ENCODE results near the gene DENND1C. TPM values are rescaled to one million over a fixed set of nuclear protein-coding genes. Genes with fewer than 3 reads are reported as not detected.
A peak's percentile ranks its signal among the peaks of the same experiment; 100 is the strongest.
"Not testable (repeated sequence)": the region's sequence is repeated elsewhere in the genome, so short reads cannot be mapped to it uniquely, and the experiment has no call there.

Gene DENND1C
- total RNA-seq, 1 donor from 2014 or later: 1.3 TPM

DNA sequence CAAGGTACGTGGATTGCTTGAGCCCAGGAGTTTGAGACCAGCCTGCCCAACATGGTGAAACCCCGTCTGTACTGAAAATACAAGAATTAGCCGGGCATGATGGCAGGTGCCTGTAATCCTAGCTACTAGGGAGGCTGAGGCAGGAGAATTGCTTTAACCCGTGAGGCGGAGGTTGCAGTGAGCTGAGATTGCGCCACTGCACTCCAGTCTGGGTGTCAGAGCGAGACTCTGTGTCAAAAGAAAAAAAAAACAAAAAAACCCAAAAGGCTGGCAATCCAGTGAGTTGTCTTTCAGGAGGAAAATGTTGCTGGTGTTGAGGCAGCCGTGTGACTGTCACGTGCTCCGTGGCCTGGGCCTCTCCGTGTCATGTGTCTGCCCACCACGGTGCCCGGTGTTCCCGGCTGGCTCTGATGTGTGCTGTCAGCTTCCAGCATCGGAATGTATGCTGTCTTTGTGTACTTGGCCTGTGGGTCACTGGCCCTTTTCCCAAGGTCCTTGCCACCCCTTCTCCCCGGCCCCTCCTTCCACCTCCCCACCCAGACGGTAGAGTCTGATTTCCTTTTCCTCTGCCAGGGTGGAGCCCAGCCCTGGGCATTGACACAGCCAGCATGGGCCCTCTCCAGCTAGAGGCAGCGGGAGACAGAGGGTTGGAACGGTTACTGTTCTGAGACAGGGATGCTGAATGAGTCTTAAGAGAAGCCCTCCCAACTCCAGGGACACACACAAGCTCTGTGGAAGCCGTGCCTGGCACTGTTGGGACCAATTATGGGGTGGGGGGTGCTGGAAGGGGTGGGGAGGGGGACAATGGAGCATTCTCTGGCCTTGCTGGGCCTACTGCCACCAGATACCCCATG is 27.8 kb upstream of the DENND1C start:
- no peak for ATAC-seq

DNA sequence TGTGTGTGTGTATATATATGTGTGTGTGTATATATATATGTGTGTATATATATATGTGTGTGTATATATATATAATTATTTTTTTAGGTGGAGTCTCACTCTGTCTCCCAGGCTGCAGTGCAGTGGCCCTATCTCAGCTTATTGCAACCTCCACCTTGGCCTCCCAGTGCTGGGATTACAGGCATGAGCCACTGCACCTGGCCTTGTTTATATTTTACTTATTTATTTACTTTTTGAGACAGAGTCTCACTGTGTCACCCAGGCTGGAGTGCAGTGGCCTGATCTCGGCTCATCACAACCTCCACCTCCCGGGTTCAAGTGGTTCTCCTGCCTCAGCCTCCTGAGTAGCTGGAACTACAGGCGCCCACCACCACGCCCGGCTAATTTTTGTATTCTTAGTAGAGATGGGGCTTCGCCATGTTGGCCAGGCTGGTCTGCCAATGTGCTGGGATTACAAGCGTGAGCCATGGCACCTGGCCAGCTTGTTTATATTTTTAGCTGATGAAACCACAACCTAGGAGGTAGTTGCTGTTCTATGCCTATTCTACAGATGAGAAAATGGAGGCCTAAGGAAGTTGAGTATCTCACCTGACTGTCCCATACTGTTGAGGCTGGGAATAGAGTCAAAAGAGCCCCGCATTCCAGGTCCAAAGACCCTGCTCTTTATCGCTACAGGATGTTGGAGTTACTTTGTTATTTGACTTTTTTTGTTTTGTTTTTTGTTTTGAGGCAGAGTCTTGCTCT is 26.6 kb upstream of the DENND1C start:
- ATAC-seq: not testable (repeated sequence)

- no peak for ATAC-seq
These were observed 22.0 kb upstream of the DENND1C start for GRCh38 chr19:6503407-6504201.

DNA sequence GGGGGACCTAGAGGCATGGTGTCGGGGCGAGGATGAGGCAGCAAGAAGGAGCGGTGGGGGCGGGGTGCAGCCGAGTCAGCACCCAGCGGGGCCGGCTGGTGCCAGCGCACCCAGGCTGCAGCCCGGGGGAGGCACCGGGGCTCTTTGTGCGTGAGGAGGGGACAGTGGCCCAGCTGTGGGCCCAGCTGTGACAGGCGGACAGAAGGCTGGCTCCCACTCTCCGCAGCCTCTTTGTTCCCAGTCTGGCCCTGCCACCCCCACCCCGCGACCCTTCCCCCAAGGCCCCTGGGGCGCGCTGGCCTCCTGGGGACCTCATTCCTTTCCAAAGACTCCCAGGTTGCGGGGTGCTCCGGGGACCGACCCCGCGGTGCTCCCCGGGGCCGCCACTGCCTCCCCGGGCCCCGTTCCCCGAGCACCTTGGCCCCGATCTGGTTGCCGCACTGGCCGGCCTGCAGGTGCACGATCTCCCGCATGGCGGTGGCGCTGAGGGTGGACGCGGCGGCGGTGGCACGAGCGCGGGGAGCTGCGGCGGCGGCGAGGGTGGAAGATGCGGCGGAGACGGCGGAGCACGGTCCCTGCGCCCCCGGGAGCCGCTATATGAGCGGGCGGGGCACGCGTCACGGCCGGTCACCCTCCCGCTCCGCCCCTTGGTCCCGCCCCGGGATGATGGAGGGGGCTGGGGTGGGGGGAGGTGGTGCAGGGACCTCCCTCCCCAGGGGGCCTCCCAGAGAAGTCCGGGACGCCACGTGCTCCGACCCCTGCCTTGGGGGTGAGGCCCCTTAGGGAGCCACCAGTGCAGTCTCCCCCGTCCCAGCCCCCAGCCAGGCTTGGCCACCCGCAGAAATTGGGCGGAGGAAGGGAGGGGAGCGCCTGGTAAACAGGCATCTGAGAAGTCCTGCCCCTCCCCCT is 20.4 kb upstream of the DENND1C start, which contains the start of gene TUBB4A:
Gene TUBB4A, minus strand, starts transcription at position 570 of the 909 bp plus-strand sequence. Its CDS starts 97 bp downstream, at position 473.
- peak; percentile 30 for ATAC-seq

DNA sequence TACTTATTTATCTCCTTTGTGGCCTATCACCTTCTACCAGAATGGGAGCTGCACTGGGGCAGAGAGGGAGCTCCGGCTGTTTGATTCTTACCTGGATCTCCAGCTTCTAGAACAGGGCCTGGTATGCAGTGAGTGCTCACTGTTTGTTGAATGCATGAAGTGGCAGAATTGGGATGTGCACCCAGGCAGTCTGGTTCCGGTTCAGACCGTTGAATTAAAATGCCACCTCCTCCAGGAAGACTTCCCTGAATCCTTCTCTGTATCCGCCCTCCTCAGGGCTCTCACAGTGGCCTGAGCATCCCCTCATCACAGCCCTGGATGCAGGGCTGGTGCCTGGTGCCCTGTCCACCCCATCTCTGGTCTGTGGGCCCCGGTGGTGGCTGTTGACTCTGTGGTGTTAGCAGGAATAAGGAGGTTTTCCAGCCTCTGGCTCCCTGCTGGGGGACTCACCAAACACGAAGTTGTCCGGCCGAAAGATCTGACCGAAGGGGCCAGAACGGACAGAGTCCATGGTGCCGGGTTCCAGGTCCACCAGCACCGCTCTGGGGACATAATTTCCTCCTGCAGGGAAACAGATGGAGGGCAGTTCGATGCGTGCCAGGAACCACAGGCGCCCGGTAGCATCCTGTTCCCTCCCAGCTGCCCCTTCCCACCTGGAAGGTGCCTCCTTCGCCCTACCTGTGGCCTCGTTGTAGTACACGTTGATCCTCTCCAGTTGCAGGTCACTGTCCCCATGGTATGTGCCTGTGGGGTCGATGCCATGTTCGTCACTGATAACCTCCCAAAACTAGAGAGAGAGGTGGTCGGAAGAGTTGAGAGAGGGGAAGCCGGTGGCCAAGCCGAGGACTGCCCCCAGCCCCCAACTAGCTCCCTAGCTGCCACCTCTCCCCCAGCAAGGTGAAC is 19.5 kb upstream of the DENND1C start:
- ATAC-seq: no peak

DNA sequence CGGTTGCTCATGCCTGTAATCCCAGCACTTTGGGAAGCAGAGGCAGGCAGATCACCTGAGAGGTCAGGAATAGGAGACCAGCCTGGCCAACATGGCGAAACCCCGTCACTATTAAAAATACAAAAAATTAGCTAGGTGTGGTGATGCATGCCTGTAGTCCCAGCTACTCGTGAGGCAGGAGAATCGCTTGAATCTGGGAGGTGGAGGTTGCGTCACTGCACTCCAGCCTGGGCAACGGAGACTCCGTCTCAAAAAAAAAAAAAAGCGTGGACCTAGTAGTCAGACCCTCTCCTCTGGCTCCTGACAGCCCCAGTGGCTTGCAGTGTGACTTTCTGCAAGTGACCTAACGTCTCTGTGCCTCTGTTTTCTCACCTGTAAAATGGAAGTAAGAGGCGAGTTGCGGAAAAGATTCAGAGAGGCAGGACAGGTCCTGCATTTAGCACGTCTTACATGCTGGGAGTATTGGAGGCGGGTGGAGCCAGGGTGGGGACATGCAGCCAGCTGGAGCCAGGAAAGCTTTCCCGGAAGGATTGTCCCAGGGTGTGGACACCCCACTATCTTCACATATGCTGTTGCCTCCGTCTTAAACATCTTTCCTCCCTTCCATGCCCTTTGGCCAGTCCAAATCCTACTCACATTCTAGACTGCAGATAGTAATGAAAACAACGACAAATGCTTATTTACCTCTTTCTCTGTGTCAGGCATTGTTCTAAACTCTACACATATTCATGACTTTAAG is 17.6 kb upstream of the DENND1C start:
- ATAC-seq: no peak

GRCh38 chr19:6498294-6499036 is 16.9 kb upstream of the DENND1C start:
- ATAC-seq: no peak

- no peak for ATAC-seq
These were observed 14.4 kb upstream of the DENND1C start for GRCh38 chr19:6495947-6496346.

DNA sequence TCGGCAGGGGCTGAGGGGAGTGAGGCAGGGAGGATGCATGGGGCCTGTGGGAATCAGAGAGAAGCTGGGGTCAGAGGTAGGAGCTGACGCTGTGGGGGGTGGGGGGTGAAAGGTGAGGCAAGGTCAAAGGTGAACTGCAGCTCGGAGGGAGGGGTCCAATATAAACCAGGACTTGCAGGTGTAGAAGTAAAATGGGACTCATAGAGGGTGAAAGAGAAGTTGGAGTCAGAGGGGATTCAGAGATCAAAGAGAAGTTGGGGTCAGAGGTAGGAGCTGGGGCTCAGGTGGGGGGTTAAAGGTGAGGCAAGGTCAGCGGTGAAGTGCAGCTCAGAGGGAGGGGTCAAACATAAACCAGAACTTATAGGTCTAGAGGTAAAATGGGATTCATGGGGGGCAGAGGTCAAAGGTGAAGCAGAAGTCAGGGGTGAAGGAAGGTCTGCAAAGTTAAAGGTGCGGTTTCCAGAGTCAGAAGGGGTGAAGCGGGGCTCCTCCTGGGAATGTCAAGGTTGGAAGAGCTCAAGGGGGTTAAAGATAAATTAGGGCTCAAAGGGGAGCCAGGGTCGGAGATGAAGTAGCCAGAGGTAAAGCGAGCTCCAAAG is 12.9 kb upstream of the DENND1C start:
- ATAC-seq: no peak

GRCh38 chr19:6491802-6492592 is 10.4 kb upstream of the DENND1C start:
- ATAC-seq: no peak

GRCh38 chr19:6490134-6490533 is 8.5 kb upstream of the DENND1C start:
- no peak for ATAC-seq

- ATAC-seq: no peak
These were observed 7.9 kb upstream of the DENND1C start for GRCh38 chr19:6489278-6490061.

GRCh38 chr19:6484831-6485230 is 3.2 kb upstream of the DENND1C start:
- no peak for ATAC-seq

- ATAC-seq: peak; percentile 62
These were observed 2.6 kb upstream of the DENND1C start for GRCh38 chr19:6484230-6484629.

- no peak for ATAC-seq
These were observed 1.6 kb upstream of the DENND1C start for GRCh38 chr19:6483235-6483634.

GRCh38 chr19:6482343-6482686 is 728 bp upstream of the DENND1C start:
- ATAC-seq: no peak

GRCh38 chr19:6480848-6481415 is 655 bp downstream of the DENND1C start:
- no peak for ATAC-seq

Data from esophagus mucosa (tissue), 1 donor.